GM12891 (cell line): ENCODE measurements around the gene PPIL1.

Experiments used
- PAX5 ChIP-seq: IDR thresholded peaks from 2 replicates; pipeline ENCODE4 v1.6.1; 2011; ENCODE audit warnings: low read length, moderate library complexity, mild to moderate bottlenecking; ENCODE audit not compliant: insufficient read depth, severe bottlenecking
- POLR2A ChIP-seq: IDR thresholded peaks from 2 replicates; pipeline ENCODE4 v1.6.1; 2011; ENCODE audit warnings: low read depth, low read length, control low read depth
- POLR2AphosphoS5 ChIP-seq: IDR thresholded peaks from 2 replicates; pipeline ENCODE4 v1.6.1; 2011; ENCODE audit warnings: low read depth, low read length, control low read depth
- POU2F2 ChIP-seq: IDR thresholded peaks from 2 replicates; pipeline ENCODE4 v1.6.1; 2011; ENCODE audit warnings: low read depth, mild to moderate bottlenecking, control low read depth, low read length, moderate library complexity
- SPI1 ChIP-seq: IDR thresholded peaks from 2 replicates; pipeline ENCODE4 v1.6.1; 2011; ENCODE audit warnings: low read depth, low read length, control low read depth
- TAF1 ChIP-seq: IDR thresholded peaks from 2 replicates; pipeline ENCODE4 v1.6.1; 2011; ENCODE audit warnings: low read depth, low read length, control low read depth

- TF ChIP-seq POLR2A (no peak), POLR2AphosphoS5 (no peak), TAF1 (no peak), PAX5 (no peak), SPI1 (no peak), POU2F2 (no peak)
These were observed 51.9 kb downstream of the PPIL1 start for GRCh38 chr6:36822506-36823269.
